Endothelial cell of umbilical vein (primary cell): Measurements from ENCODE around the gene CCNL2. TPM values are rescaled to one million over a fixed set of nuclear protein-coding genes. Genes with fewer than 3 reads are reported as not detected.

Experiments used
- BruUV-seq: library from RNA; stranded (reverse); fragments of 400-500 nt; replicated peaks from 2 replicates; lab custom pipeline; 2021; lab: Mats Ljungman, UMichigan
- CTCF ChIA-PET: fragments of 300-600, 350-600 bp; sonication (Branson Sonifier 250); formaldehyde crosslinking; loops from one replicate; lab custom pipeline; 2021; ENCODE audit warnings: antibody characterized with exemption, inconsistent platforms; lab: Charles Lee
- POLR2A ChIA-PET: fragments of 300-600, 350-600 bp; sonication (Branson Sonifier 250); formaldehyde crosslinking; loops from one replicate; lab custom pipeline; 2021; ENCODE audit warnings: antibody characterized with exemption, inconsistent platforms; lab: Charles Lee
- DNase-seq: peaks from one replicate; pipeline ENCODE4 v3.0.0-alpha.2; 2011; ENCODE audit warnings: low read depth, low spot score
- FAIRE-seq: peaks from 2 replicates; lab custom pipeline; 2011; peaks lifted over from hg19 to GRCh38; lab: Jason Lieb, UNC
- H2AFZ ChIP-seq: 2 replicates; pipeline ENCODE4 v1.6.0; 2012; ENCODE audit warnings: low read depth, low read length, control low read depth, inconsistent platforms
- H3K27ac ChIP-seq: 2 replicates; pipeline ENCODE4 v1.5.1; 2011; ENCODE audit warnings: low read depth, mild to moderate bottlenecking, control low read depth, low read length, moderate library complexity; ENCODE audit not compliant: insufficient read depth
- H3K27me3 ChIP-seq, 2 experiments: 2 replicates each; pipeline versions ENCODE4 v1.6.0 to v1.6.1; 2011; ENCODE audit warnings: low read length in 2 of 2, mixed read lengths in 1 of 2; ENCODE audit not compliant: control insufficient read depth in 2 of 2, insufficient read depth in 2 of 2
- H3K36me3 ChIP-seq, 2 experiments: 2 replicates in 1 of 2; 3 replicates in 1 of 2; pipeline ENCODE4 v1.5.1; 2011; ENCODE audit warnings: low read length in 2 of 2, mild to moderate bottlenecking in 1 of 2, moderate library complexity in 1 of 2; ENCODE audit not compliant: control insufficient read depth in 2 of 2, insufficient read depth in 2 of 2; ENCODE audit errors: extremely low read depth in 1 of 2
- H3K4me1 ChIP-seq: 3 replicates; pipeline ENCODE4 v1.5.1; 2011; ENCODE audit warnings: mild to moderate bottlenecking, low read length; ENCODE audit not compliant: control insufficient read depth, insufficient read depth; ENCODE audit errors: extremely low read depth
- H3K4me2 ChIP-seq: 2 replicates; pipeline ENCODE4 v1.6.1; 2011; ENCODE audit warnings: low read length, control low read depth, mixed read lengths; ENCODE audit not compliant: insufficient read depth
- H3K4me3 ChIP-seq, 3 experiments: fragments of 200-600 bp in 1 of 3; sonication (generic), shearing (Covaris generic) in 1 of 3; replicated peaks in 1 of 3; 2 replicates each; pipeline ENCODE4 v1.5.1; 2011 to 2016; ENCODE audit warnings: control low read depth in 3 of 3, low read length in 3 of 3, mild to moderate bottlenecking in 2 of 3, inconsistent platforms in 1 of 3, low read depth in 1 of 3, moderate library complexity in 1 of 3; ENCODE audit not compliant: insufficient read depth in 1 of 3
- H3K79me2 ChIP-seq: 2 replicates; pipeline ENCODE4 v1.6.0; 2012; ENCODE audit warnings: low read length, inconsistent platforms; ENCODE audit not compliant: control insufficient read depth, insufficient read depth
- H3K9ac ChIP-seq: replicated peaks from 2 replicates; pipeline ENCODE3; 2011; ENCODE audit warnings: low read length, control low read depth; ENCODE audit not compliant: insufficient read depth; ENCODE audit errors: extremely low read depth
- H3K9me1 ChIP-seq: replicated peaks from 3 replicates; pipeline ENCODE4 v1.6.0; 2011; ENCODE audit warnings: mild to moderate bottlenecking, low read length; ENCODE audit not compliant: control insufficient read depth, insufficient read depth; ENCODE audit errors: extremely low read depth
- H3K9me3 ChIP-seq: replicated peaks from 2 replicates; pipeline ENCODE4 v1.5.1; 2012; ENCODE audit warnings: low read length, inconsistent platforms; ENCODE audit not compliant: control insufficient read depth, insufficient read depth
- H4K20me1 ChIP-seq: replicated peaks from 2 replicates; pipeline ENCODE3; 2011; ENCODE audit warnings: mild to moderate bottlenecking, low read length; ENCODE audit not compliant: control insufficient read depth, insufficient read depth; ENCODE audit errors: extremely low read depth
- CTCF ChIP-seq, 2 donors: IDR thresholded peaks; 1 replicate in 1 of 2; 2 replicates in 1 of 2; pipeline ENCODE4 v1.5.1; 2011; ENCODE audit warnings: low read length in 2 of 2, mild to moderate bottlenecking in 2 of 2, moderate library complexity in 2 of 2, control low read depth in 1 of 2, inconsistent platforms in 1 of 2, low read depth in 1 of 2; ENCODE audit not compliant: insufficient read depth in 1 of 2; ENCODE audit errors: extremely low read depth in 1 of 2
- EZH2 ChIP-seq: IDR thresholded peaks from 2 replicates; pipeline ENCODE4 v1.6.1; 2012; ENCODE audit warnings: borderline replicate concordance, low read depth, mild to moderate bottlenecking, moderate library complexity, low read length, inconsistent platforms; ENCODE audit not compliant: severe bottlenecking
- FOS ChIP-seq: IDR thresholded peaks from 2 replicates; pipeline ENCODE4 v1.6.1; 2011; ENCODE audit warnings: mild to moderate bottlenecking, low read length, moderate library complexity, borderline replicate concordance; ENCODE audit not compliant: insufficient read depth
- GATA2 ChIP-seq: IDR thresholded peaks from 2 replicates; pipeline ENCODE4 v1.7.0; 2011; ENCODE audit warnings: low read depth, mild to moderate bottlenecking, moderate library complexity, mixed read lengths, low read length; ENCODE audit not compliant: insufficient read length, insufficient read depth
- JUN ChIP-seq: IDR thresholded peaks from 2 replicates; pipeline ENCODE4 v1.6.1; 2011; ENCODE audit warnings: borderline replicate concordance, low read depth; ENCODE audit not compliant: insufficient read length, insufficient read depth
- MYC ChIP-seq: IDR thresholded peaks from one replicate; pipeline ENCODE4 v1.6.1; 2011; ENCODE audit warnings: mild to moderate bottlenecking, low read depth, low read length
- POLR2A ChIP-seq: IDR thresholded peaks from 2 replicates; pipeline ENCODE4 v1.6.1; 2012; ENCODE audit warnings: low read depth, mild to moderate bottlenecking, control low read depth, low read length
- POLR2AphosphoS5 ChIP-seq: IDR thresholded peaks from 2 replicates; pipeline ENCODE4 v1.6.1; 2012; ENCODE audit warnings: low read depth, mild to moderate bottlenecking, control low read depth, low read length, moderate library complexity; ENCODE audit not compliant: insufficient read depth
- dilution Hi-C: fragments of 300-500 bp; cut with MboI; formaldehyde crosslinking; loops from one replicate; pipeline ENCODE4 v1.15.0; 2019; ENCODE audit warnings: low sequenced_read_pairs; ENCODE audit not compliant: extremely low pct_ligation_motif_present
- intact Hi-C: fragments of 100-400 bp; cut with micrococcal nuclease; formaldehyde crosslinking; loops from one replicate; pipeline ENCODE4 v1.10.0; 2022
- polyA plus RNA-seq, 4 experiments: library from polyadenylated mRNA; depleted of rRNA in 3 of 4; stranded (reverse) in 3 of 4; unstranded in 1 of 4; fragments of >200 nt; gene quantifications; 2 replicates each; pipeline versions ENCODE4 v1.2.1 to v1.2.3, GENCODE V29; 2011 to 2012; ENCODE audit warnings: missing spikeins in 1 of 4
- total RNA-seq: library from RNA; stranded (reverse); gene quantifications from 2 replicates; pipeline ENCODE4 v1.2.3, GENCODE V29; 2021
- TF ChIP-seq, protein P1 (sequence below): IDR thresholded peaks from 2 replicates; pipeline ENCODE4 v1.6.1; 2011; ENCODE audit not compliant: insufficient read depth, insufficient read length

CCNL2 gene
- total and polyA plus RNA-seq, 2 donors (not counting 3 experiments of a cell fraction or from before 2014, with no cell fraction given): 188 to 209 TPM

- peaks cover 19% of the 10 kb centered on the region for H3K79me2 ChIP-seq
- peak overlapping the region; percentile 81 to 88 (median 84) for H3K4me3 ChIP-seq
- no peak overlapping the region for H2AFZ ChIP-seq
- TF ChIP-seq FOS (no peak), POLR2A (no peak), EZH2 (no peak), CTCF (IDR thresholded peaks at IDR 0.05; ENCODE audit: extremely low read depth in 1 of 2, insufficient read depth in 1 of 2, low read depth in 1 of 2, low read length in 2 of 2) (no peak), MYC (no peak), JUN (no peak), POLR2AphosphoS5 (no peak), GATA2 (no peak)
- TF ChIP-seq, protein P1, sequence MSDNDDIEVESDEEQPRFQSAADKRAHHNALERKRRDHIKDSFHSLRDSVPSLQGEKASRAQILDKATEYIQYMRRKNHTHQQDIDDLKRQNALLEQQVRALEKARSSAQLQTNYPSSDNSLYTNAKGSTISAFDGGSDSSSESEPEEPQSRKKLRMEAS: no peak
- no peaks in the 10 kb centered on the region for H3K9me1 ChIP-seq
- H3K27me3 ChIP-seq: no peaks in the 10 kb centered on the region
- peak overlapping the region; percentile 84 for H3K4me2 ChIP-seq
- H3K9ac ChIP-seq: peak overlapping the region; percentile 95
- intact Hi-C loops (loop anchor here (2.0 kb wide), 2 partner anchors 49 to 67 kb away; partner anchors contain the start of genes CPTP and INTS11), dilution Hi-C loops (no loop called here)
- POLR2A ChIA-PET: no interaction called here
- no peaks in the 10 kb centered on the region for H4K20me1 ChIP-seq
- H3K4me1 ChIP-seq: peaks cover 13% of the 10 kb centered on the region
- DNase-seq (no peak), FAIRE-seq (no peak)
- BruUV-seq: TSS peak; percentile 76
- peak overlapping the region; percentile 71 for H3K27ac ChIP-seq
- CTCF ChIA-PET: interaction anchor here (0.9 to 1.1 kb wide), 2 partner anchors 26 to 131 kb away, joined by 3 to 4 read pairs; no protein-coding TSS in a partner anchor
- H3K9me3 ChIP-seq: no peaks in the 10 kb centered on the region
- H3K36me3 ChIP-seq: peaks cover 0 to 3% of the 10 kb centered on the region in 2 experiments
Measured at GRCh38 chr1:1373815-1374588, 25.1 kb downstream of the CCNL2 start.
